Spinal cord (tissue), 10 donors: Measurements from ENCODE around the gene VGLL4. TPM values are rescaled to one million over a fixed set of nuclear protein-coding genes. Genes with fewer than 3 reads are reported as not detected.

Experiments
- DNase-seq, 6 donors: peaks; one replicate each; pipeline versions ENCODE4 v3.0.0 to v3.0.0-alpha.2; 2013 to 2015; ENCODE audit warnings: low spot score in 6 of 6, low read depth in 4 of 6
- H3K27ac ChIP-seq: one replicate; pipeline ENCODE4 v1.5.1; 2013; ENCODE audit warnings: low read depth, low read length, control low read depth
- H3K27me3 ChIP-seq: one replicate; pipeline ENCODE4 v1.6.1; 2013; ENCODE audit warnings: low read length; ENCODE audit not compliant: control insufficient read depth, insufficient read depth
- H3K36me3 ChIP-seq: one replicate; pipeline ENCODE4 v1.6.1; 2013; ENCODE audit warnings: low read length; ENCODE audit not compliant: control insufficient read depth, insufficient read depth
- H3K4me1 ChIP-seq: one replicate; pipeline ENCODE4 v1.6.1; 2013; ENCODE audit warnings: low read length; ENCODE audit not compliant: control insufficient read depth, insufficient read depth
- H3K4me3 ChIP-seq: one replicate; pipeline ENCODE4 v1.5.1; 2013; ENCODE audit warnings: low read depth, low read length, control low read depth
- H3K9me3 ChIP-seq: one replicate; pipeline ENCODE4 v1.6.1; 2013; ENCODE audit warnings: low read length; ENCODE audit not compliant: control insufficient read depth, insufficient read depth
- WGBS: methylation state at CpG from one replicate; pipeline ENCODE4 v1.1.5; 2013; ENCODE audit warnings: missing lambda C conversion rate; ENCODE audit not compliant: insufficient coverage; 5-methylcytosine and 5-hydroxymethylcytosine counted together
- polyA plus RNA-seq, 2 donors: library from polyadenylated mRNA; unstranded; fragments of 120-200 nt; gene quantifications; one replicate each; pipeline ENCODE4 v1.2.1, GENCODE V29; 2013; ENCODE audit not compliant: insufficient read length in 2 of 2
- total RNA-seq, 2 donors: library from RNA; depleted of rRNA in 1 of 2; stranded (reverse); fragments of 120-200 nt in 1 of 2; fragments of >200 nt in 1 of 2; gene quantifications; one replicate each; pipeline versions ENCODE4 v1.2.3 to v1.2.4, GENCODE V29; 2013 to 2014
- donor health status: healthy.

VGLL4 gene
- total and polyA plus RNA-seq, 4 donors, result 87.8 to 174 (median 94.8) TPM

GRCh38 chr3:11541321-11542303 is 102.1 kb downstream of the VGLL4 start:
- H3K4me3 ChIP-seq, result no peak overlapping the region
- H3K9me3 ChIP-seq, result peaks cover 2% of the 10 kb centered on the region
- no peak for DNase-seq
- H3K4me1 ChIP-seq, result peaks cover 17% of the 10 kb centered on the region
- H3K27ac ChIP-seq, result no peak overlapping the region
- H3K36me3 ChIP-seq, result peaks cover 16% of the 10 kb centered on the region
- no peaks in the 10 kb centered on the region for H3K27me3 ChIP-seq
- WGBS, result 78% methylated on average over 13 of the region's 16 CpGs

GRCh38 chr3:11539677-11540076 is 104.0 kb downstream of the VGLL4 start:
- Histone ChIP-seq H3K27ac (no peak overlapping the region), H3K4me3 (no peak overlapping the region), H3K36me3 (peaks cover 8% of the 10 kb centered on the region), H3K9me3 (peaks cover 2% of the 10 kb centered on the region), H3K27me3 (no peaks in the 10 kb centered on the region), H3K4me1 (peaks cover 16% of the 10 kb centered on the region)
- WGBS, result 86% methylated on average over 12 of the region's 14 CpGs
- no peak for DNase-seq

- H3K4me1 ChIP-seq, result peaks cover 16% of the 10 kb centered on the region
- H3K4me3 ChIP-seq, result no peak overlapping the region
- peaks cover 5% of the 10 kb centered on the region for H3K36me3 ChIP-seq
- peaks cover 2% of the 10 kb centered on the region for H3K9me3 ChIP-seq
- DNase-seq, result no peak
- H3K27me3 ChIP-seq, result no peaks in the 10 kb centered on the region
- WGBS, result 25% methylated on average over 1 of the region's 5 CpGs
- H3K27ac ChIP-seq, result no peak overlapping the region
Observed at GRCh38 chr3:11539218-11539617, 104.5 kb downstream of the VGLL4 start.

GRCh38 chr3:11538581-11538980 is 105.1 kb downstream of the VGLL4 start:
- no CpG with 5 or more reads among the region's 3 CpGs for WGBS
- H3K4me3 ChIP-seq, result no peak overlapping the region
- DNase-seq, result no peak
- no peak overlapping the region for H3K27ac ChIP-seq
- H3K4me1 ChIP-seq, result peaks cover 17% of the 10 kb centered on the region
- no peaks in the 10 kb centered on the region for H3K9me3 ChIP-seq
- H3K36me3 ChIP-seq, result no peaks in the 10 kb centered on the region
- H3K27me3 ChIP-seq, result no peaks in the 10 kb centered on the region

GRCh38 chr3:11536936-11537612 is 106.6 kb downstream of the VGLL4 start:
- Histone ChIP-seq H3K4me3 (no peak overlapping the region), H3K27me3 (no peaks in the 10 kb centered on the region), H3K4me1 (peaks cover 23% of the 10 kb centered on the region), H3K9me3 (no peaks in the 10 kb centered on the region), H3K36me3 (no peaks in the 10 kb centered on the region), H3K27ac (no peak overlapping the region)
- DNase-seq, result no peak
- WGBS, result 83% methylated on average over 9 of the region's 12 CpGs

- H3K4me3 ChIP-seq, result no peak overlapping the region
- H3K9me3 ChIP-seq, result no peaks in the 10 kb centered on the region
- H3K4me1 ChIP-seq, result peaks cover 23% of the 10 kb centered on the region
- H3K36me3 ChIP-seq, result no peaks in the 10 kb centered on the region
- no peaks in the 10 kb centered on the region for H3K27me3 ChIP-seq
- peak in 1 of 6 donors; percentile 41 for DNase-seq
- peak overlapping the region; percentile 6 for H3K27ac ChIP-seq
- WGBS, result 84% methylated on average over 19 of the region's 23 CpGs
Observed at GRCh38 chr3:11536132-11536935, 107.4 kb downstream of the VGLL4 start.

GRCh38 chr3:11535243-11535960 is 108.3 kb downstream of the VGLL4 start:
- Histone ChIP-seq H3K36me3 (no peaks in the 10 kb centered on the region), H3K27me3 (no peaks in the 10 kb centered on the region), H3K4me3 (no peak overlapping the region), H3K4me1 (peaks cover 31% of the 10 kb centered on the region), H3K9me3 (no peaks in the 10 kb centered on the region), H3K27ac (peak overlapping the region; percentile 84)
- DNase-seq, result no peak
- WGBS, result 87% methylated on average over 13 of the region's 13 CpGs

GRCh38 chr3:11534793-11535101 is 109.0 kb downstream of the VGLL4 start:
- peak in 1 of 6 donors; percentile 26 for DNase-seq
- Histone ChIP-seq H3K9me3 (no peaks in the 10 kb centered on the region), H3K36me3 (no peaks in the 10 kb centered on the region), H3K27me3 (no peaks in the 10 kb centered on the region), H3K27ac (peak overlapping the region; percentile 84), H3K4me1 (peaks cover 38% of the 10 kb centered on the region), H3K4me3 (no peak overlapping the region)
- WGBS, result 93% methylated on average over 7 of the region's 7 CpGs
